ENCODE results near the gene TARDBP. TPM values are rescaled to one million over a fixed set of nuclear protein-coding genes. Genes with fewer than 3 reads are reported as not detected.
A peak's percentile ranks its signal among the peaks of the same experiment; 100 is the strongest.

Gene TARDBP
- total RNA-seq, 1 experiment from 2014 or later, result 283 TPM

DNA sequence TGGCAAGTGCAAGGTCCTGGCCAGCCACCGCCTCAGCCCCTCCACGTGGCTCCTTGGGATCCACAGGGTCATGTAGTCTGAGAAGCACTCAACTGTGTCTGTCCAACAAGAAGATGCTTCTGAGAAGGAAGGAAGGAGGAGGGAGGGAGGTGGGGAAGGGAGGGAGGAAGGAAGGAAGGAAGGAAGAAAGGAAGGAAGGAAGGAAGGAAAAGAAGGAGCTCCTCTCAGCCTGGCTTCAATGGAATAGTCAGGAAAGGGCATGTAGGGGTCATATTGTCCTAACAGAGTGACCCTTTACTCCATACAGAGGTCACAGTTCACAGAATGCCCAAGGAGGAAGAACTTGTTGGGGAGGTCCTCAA, 42.5 kb upstream of the TARDBP start:
- CTCF ChIA-PET, result no interaction called here
- intact Hi-C loops (cut with micrococcal nuclease; ENCODE audit: unreplicated experiment), result no loop called here

DNA sequence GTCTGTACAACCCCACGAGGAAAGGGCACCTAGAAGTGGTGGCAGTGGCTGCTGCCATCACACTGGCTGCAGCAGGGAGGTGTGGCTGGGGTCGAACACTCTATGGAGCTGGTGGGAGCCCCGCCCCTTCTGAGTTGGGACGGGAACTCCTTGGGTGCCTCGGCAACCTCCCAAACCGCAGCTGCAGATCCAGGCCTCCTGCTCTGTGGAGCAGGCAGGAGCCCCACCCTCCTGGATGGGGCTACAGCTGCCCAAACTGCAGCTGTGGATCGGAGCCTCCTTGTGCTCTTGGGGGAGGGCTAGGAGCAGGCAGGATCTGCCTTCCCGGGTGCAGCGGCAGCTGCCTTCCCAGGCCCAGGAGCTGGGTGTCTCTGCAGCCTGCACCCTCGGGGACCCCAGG, 38.9 kb upstream of the TARDBP start:
- CTCF ChIA-PET, result no interaction called here
- DNase-seq (ENCODE audit: low spot score), result peak; percentile 41
- BruUV-seq (replicated peaks), result no TSS peak
- TF ChIP-seq, protein P1, sequence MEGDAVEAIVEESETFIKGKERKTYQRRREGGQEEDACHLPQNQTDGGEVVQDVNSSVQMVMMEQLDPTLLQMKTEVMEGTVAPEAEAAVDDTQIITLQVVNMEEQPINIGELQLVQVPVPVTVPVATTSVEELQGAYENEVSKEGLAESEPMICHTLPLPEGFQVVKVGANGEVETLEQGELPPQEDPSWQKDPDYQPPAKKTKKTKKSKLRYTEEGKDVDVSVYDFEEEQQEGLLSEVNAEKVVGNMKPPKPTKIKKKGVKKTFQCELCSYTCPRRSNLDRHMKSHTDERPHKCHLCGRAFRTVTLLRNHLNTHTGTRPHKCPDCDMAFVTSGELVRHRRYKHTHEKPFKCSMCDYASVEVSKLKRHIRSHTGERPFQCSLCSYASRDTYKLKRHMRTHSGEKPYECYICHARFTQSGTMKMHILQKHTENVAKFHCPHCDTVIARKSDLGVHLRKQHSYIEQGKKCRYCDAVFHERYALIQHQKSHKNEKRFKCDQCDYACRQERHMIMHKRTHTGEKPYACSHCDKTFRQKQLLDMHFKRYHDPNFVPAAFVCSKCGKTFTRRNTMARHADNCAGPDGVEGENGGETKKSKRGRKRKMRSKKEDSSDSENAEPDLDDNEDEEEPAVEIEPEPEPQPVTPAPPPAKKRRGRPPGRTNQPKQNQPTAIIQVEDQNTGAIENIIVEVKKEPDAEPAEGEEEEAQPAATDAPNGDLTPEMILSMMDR (conservative IDR thresholded peaks at IDR 0.05; ENCODE audit: low read depth, low read length), result no peak
- no peak for TF ChIP-seq EZH2 (IDR thresholded peaks at IDR 0.05; ENCODE audit: borderline replicate concordance, low read depth, low read length, poor library complexity, severe bottlenecking)
- H3K4me1 ChIP-seq (ENCODE audit: insufficient read depth, low read length, poor library complexity, severe bottlenecking), result peaks cover 14% of the 10 kb centered on the region
- POLR2A ChIA-PET (ENCODE audit: low non-redundant PET), result interaction anchor here (0.6 kb wide), 1 partner anchor 17 kb away, joined by 11 read pairs; no protein-coding TSS in a partner anchor
- no peak overlapping the region for H3K4me3 ChIP-seq (ENCODE audit: low read depth, low read length, poor library complexity, severe bottlenecking)
- H3K36me3 ChIP-seq (ENCODE audit: insufficient read depth, low read length, poor library complexity, severe bottlenecking), result no peaks in the 10 kb centered on the region
- no peaks in the 10 kb centered on the region for H3K9me3 ChIP-seq (ENCODE audit: low read depth, low read length, poor library complexity, severe bottlenecking)
- no peaks in the 10 kb centered on the region for H3K27me3 ChIP-seq (replicated peaks; ENCODE audit: insufficient read depth, low read depth, low read length, poor library complexity)
- intact Hi-C loops (cut with micrococcal nuclease; ENCODE audit: unreplicated experiment), result no loop called here
- H3K27ac ChIP-seq (ENCODE audit: low read depth, low read length, poor library complexity, severe bottlenecking), result no peak overlapping the region

More for the DNA sequence above, 42.5 kb upstream of the TARDBP start:
- BruUV-seq (replicated peaks), result no TSS peak
- Histone ChIP-seq H3K27me3 (replicated peaks; ENCODE audit: insufficient read depth, low read depth, low read length, poor library complexity) (no peaks in the 10 kb centered on the region), H3K4me3 (ENCODE audit: low read depth, low read length, poor library complexity, severe bottlenecking) (no peak overlapping the region), H3K9me3 (ENCODE audit: low read depth, low read length, poor library complexity, severe bottlenecking) (no peaks in the 10 kb centered on the region), H3K27ac (ENCODE audit: low read depth, low read length, poor library complexity, severe bottlenecking) (no peak overlapping the region), H3K36me3 (ENCODE audit: insufficient read depth, low read length, poor library complexity, severe bottlenecking) (no peaks in the 10 kb centered on the region), H3K4me1 (ENCODE audit: insufficient read depth, low read length, poor library complexity, severe bottlenecking) (peaks cover 12% of the 10 kb centered on the region)
- TF ChIP-seq EZH2 (IDR thresholded peaks at IDR 0.05; ENCODE audit: borderline replicate concordance, low read depth, low read length, poor library complexity, severe bottlenecking), result no peak
- TF ChIP-seq, protein P1 (conservative IDR thresholded peaks at IDR 0.05; ENCODE audit: low read depth, low read length), result no peak
- no peak for DNase-seq (ENCODE audit: low spot score)
- POLR2A ChIA-PET (ENCODE audit: low non-redundant PET), result interaction anchor here (0.7 kb wide), 1 partner anchor 11 kb away, joined by 3 read pairs; no protein-coding TSS in a partner anchor

DNA sequence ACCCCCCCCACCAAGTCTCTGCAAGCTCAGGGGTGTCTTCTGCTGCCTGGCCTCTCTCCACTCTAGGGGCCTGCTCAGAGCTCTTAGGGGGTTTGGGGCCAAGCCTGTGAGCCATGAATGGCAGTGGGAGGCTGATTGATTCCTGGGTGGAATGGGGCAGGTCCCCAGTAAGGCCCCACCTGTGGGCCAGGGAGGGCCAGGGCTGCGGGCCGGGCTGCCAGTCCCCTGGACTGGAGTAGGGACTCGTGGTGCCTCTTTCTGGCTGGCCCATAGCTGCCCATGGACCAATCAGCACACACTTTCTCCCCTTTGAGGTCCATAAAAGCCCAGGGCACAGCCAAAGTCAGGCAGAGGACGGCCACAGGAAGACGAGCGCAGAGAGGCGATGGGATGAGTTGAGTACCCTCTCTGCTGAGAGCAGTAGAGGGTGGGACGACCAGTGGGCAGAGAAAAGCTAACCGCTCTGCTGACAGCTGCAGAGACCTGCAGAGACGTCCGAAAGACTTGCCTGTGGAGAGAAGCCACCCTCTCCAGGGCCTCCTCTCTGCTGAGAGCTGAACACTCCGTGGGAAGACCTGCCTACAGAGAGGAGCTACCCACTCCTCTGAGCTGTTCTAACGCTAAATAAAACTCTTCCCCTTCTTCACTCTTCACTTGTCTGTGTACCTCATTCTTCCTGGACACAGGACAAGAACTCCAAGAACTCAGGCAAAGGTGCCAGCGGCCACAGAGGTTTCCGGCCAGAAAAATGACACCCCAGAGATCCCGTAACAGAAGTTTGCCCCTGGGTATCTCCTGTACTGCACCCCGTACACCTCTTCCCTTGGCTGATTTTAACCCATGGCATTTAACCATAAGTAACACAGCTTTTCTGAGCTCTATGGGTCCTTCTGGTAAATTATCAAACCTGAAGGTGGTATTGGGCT, 38.2 kb upstream of the TARDBP start:
- Histone ChIP-seq H3K27ac (ENCODE audit: low read depth, low read length, poor library complexity, severe bottlenecking) (no peak overlapping the region), H3K36me3 (ENCODE audit: insufficient read depth, low read length, poor library complexity, severe bottlenecking) (no peaks in the 10 kb centered on the region), H3K4me3 (ENCODE audit: low read depth, low read length, poor library complexity, severe bottlenecking) (no peak overlapping the region), H3K9me3 (ENCODE audit: low read depth, low read length, poor library complexity, severe bottlenecking) (no peaks in the 10 kb centered on the region), H3K27me3 (replicated peaks; ENCODE audit: insufficient read depth, low read depth, low read length, poor library complexity) (no peaks in the 10 kb centered on the region), H3K4me1 (ENCODE audit: insufficient read depth, low read length, poor library complexity, severe bottlenecking) (peaks cover 14% of the 10 kb centered on the region)
- CTCF ChIA-PET, result no interaction called here
- POLR2A ChIA-PET (ENCODE audit: low non-redundant PET), result no interaction called here
- no TSS peak for BruUV-seq (replicated peaks)
- DNase-seq (ENCODE audit: low spot score), result no peak
- TF ChIP-seq, protein P1 (conservative IDR thresholded peaks at IDR 0.05; ENCODE audit: low read depth, low read length), result no peak
- TF ChIP-seq EZH2 (IDR thresholded peaks at IDR 0.05; ENCODE audit: borderline replicate concordance, low read depth, low read length, poor library complexity, severe bottlenecking), result no peak
- intact Hi-C loops (cut with micrococcal nuclease; ENCODE audit: unreplicated experiment), result no loop called here
